DMS153 treated with DMSO at 0.1 percent for 48 hours (cell line): Measurements from ENCODE around the gene RHOT1.

Experiments
- DNase-seq: peaks from one replicate; lab custom pipeline; 2025; ENCODE audit not compliant: unreplicated experiment; lab: John Stamatoyannopoulos, UW

The RHOT1 gene

GRCh38 chr17:32266389-32267301 is 124.3 kb downstream of the RHOT1 start:
- no peak for DNase-seq

DNA sequence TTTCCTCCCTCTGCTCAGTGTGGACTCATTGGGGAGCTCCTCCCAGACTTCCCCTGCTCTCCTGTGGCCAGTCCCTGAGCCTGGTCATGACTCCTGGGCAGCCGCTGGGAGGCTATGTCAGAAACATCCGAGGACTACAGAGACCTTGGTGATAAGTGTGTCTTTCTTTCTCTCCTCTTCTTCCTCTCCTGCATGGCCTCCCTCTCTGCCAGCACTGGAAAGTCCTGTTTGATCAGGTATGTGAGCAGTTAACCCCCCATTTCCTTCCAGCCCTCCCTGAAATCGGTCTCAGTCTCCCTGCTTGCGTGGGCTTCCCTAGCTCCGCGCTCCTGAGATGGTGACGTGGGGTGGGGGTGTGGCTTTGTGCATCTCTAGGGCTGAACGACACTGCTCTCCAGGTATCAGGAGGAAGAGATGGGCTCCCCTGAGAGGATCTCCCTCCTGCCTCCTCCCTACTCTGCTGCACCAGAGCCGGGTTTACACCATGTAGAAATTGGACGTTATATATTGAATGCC is 125.4 kb downstream of the RHOT1 start:
- no peak for DNase-seq

GRCh38 chr17:32268734-32269288 is 126.5 kb downstream of the RHOT1 start:
- DNase-seq = no peak

GRCh38 chr17:32269377-32269776 is 127.1 kb downstream of the RHOT1 start:
- no peak for DNase-seq

GRCh38 chr17:32271844-32272243 is 129.5 kb downstream of the RHOT1 start:
- no peak for DNase-seq

DNA sequence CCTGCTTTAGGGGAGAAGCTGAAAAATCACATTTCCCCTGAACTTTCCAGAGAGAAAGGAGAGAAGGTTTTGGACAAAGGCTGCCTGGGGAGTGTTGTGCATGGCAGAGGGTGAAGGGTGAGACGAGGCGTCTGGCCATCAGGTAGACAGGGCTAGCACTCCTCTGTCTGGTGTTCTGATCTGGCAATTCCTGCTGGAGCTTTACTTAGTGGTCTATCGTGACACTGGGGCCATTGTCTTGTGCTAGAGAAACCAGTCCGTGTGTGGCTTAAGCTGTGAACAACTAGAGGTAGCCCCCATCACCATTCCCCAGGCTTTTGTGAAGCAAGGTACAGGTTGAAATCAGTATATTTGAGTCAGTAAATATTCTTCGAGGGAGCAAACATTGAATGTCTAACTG is 131.8 kb downstream of the RHOT1 start:
- no peak for DNase-seq

DNA sequence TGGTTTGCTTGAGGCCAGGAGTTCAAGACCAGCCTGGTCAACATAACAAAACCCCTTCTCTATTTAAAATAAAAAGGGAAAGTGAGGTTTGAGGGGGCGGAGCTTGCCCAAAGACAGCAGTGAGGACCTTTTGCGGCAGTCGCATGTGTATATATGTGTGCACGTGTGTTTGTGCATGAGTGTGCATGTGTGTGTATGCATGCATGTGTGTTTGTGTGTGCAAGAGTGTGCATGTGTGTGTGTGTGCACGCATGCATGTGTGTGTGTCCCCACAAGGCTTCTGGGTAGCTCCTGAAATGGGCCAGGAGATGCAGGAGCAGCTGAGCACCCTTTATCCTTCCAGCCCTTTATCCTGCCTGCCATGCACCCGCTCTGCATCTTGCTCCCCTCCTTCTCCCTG is 132.3 kb downstream of the RHOT1 start:
- DNase-seq = no peak
